Measurements from ENCODE around the gene B4GALT2. TPM values are rescaled to one million over a fixed set of nuclear protein-coding genes. Genes with fewer than 3 reads are reported as not detected.
A peak's percentile ranks its signal among the peaks of the same experiment; 100 is the strongest.

The B4GALT2 gene
- total RNA-seq, 4 donors from 2014 or later: 22.3 to 30.3 (median 24.7) TPM

GRCh38 chr1:43976890-43977289 is 2.1 kb upstream of the B4GALT2 start:
- intact Hi-C loops (cut with DNase I): no loop called here

GRCh38 chr1:43977376-43978263 is 1.4 kb upstream of the B4GALT2 start:
- H3K4me3 ChIP-seq (replicated peaks in 1 of 3): no peak overlapping the region
- no peak overlapping the region for H3K27ac ChIP-seq
- DNase-seq: no peak
- H3K4me1 ChIP-seq: peaks cover 33 to 46% of the 10 kb centered on the region in 2 donors
- H3K9me3 ChIP-seq: no peaks in the 10 kb centered on the region
- H3K27me3 ChIP-seq: no peaks in the 10 kb centered on the region
- intact Hi-C loops (cut with DNase I): no loop called here
- 89 to 96% methylated on average over 9 of the region's 9 CpGs for WGBS, 2 donors
- H3K36me3 ChIP-seq: peaks cover 9 to 14% of the 10 kb centered on the region in 2 donors
- no peak for TF ChIP-seq POLR2A (IDR thresholded peaks at IDR 0.05)
- TF ChIP-seq, protein P1, sequence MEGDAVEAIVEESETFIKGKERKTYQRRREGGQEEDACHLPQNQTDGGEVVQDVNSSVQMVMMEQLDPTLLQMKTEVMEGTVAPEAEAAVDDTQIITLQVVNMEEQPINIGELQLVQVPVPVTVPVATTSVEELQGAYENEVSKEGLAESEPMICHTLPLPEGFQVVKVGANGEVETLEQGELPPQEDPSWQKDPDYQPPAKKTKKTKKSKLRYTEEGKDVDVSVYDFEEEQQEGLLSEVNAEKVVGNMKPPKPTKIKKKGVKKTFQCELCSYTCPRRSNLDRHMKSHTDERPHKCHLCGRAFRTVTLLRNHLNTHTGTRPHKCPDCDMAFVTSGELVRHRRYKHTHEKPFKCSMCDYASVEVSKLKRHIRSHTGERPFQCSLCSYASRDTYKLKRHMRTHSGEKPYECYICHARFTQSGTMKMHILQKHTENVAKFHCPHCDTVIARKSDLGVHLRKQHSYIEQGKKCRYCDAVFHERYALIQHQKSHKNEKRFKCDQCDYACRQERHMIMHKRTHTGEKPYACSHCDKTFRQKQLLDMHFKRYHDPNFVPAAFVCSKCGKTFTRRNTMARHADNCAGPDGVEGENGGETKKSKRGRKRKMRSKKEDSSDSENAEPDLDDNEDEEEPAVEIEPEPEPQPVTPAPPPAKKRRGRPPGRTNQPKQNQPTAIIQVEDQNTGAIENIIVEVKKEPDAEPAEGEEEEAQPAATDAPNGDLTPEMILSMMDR (IDR thresholded peaks at IDR 0.05): no peak

More at GRCh38 chr1:43976890-43977289, 2.1 kb upstream of the B4GALT2 start:
- Histone ChIP-seq H3K9me3 (no peaks in the 10 kb centered on the region), H3K27me3 (no peaks in the 10 kb centered on the region), H3K36me3 (peaks cover 13 to 14% of the 10 kb centered on the region in 2 donors), H3K4me3 (replicated peaks in 1 of 3) (no peak overlapping the region), H3K4me1 (peaks cover 33 to 46% of the 10 kb centered on the region in 2 donors), H3K27ac (no peak overlapping the region)
- DNase-seq: no peak
- 92 to 94% methylated on average over 8 of the region's 8 CpGs for WGBS, 2 donors
- TF ChIP-seq, protein P1 (IDR thresholded peaks at IDR 0.05): no peak
- TF ChIP-seq POLR2A (IDR thresholded peaks at IDR 0.05): no peak

GRCh38 chr1:43978264-43978550 is 803 bp upstream of the B4GALT2 start:
- H3K4me3 ChIP-seq (replicated peaks in 1 of 3): no peak overlapping the region
- 66 to 76% methylated on average over 5 of the region's 5 CpGs for WGBS, 2 donors
- no peak overlapping the region for H3K27ac ChIP-seq
- H3K36me3 ChIP-seq: peaks cover 9 to 14% of the 10 kb centered on the region in 2 donors
- intact Hi-C loops (cut with DNase I): no loop called here
- peaks cover 33 to 46% of the 10 kb centered on the region in 2 donors for H3K4me1 ChIP-seq
- H3K9me3 ChIP-seq: no peaks in the 10 kb centered on the region
- no peak for TF ChIP-seq POLR2A (IDR thresholded peaks at IDR 0.05)
- TF ChIP-seq, protein P1 (IDR thresholded peaks at IDR 0.05): no peak
- H3K27me3 ChIP-seq: no peaks in the 10 kb centered on the region
- DNase-seq: no peak

- Histone ChIP-seq H3K4me3 (replicated peaks in 1 of 3) (peak overlapping the region in 2 of 3 donors; percentile 30 to 52), H3K4me1 (peaks cover 29 to 42% of the 10 kb centered on the region in 2 donors), H3K9me3 (no peaks in the 10 kb centered on the region), H3K36me3 (peaks cover 9 to 14% of the 10 kb centered on the region in 2 donors), H3K27ac (no peak overlapping the region), H3K27me3 (no peaks in the 10 kb centered on the region)
- TF ChIP-seq, protein P1 (IDR thresholded peaks at IDR 0.05): no peak
- TF ChIP-seq POLR2A (IDR thresholded peaks at IDR 0.05): no peak
- DNase-seq: no peak
- no CpG with 5 or more reads among the region's 45 CpGs for WGBS, 2 donors
- intact Hi-C loops (cut with DNase I): no loop called here
These were observed 184 bp downstream of the B4GALT2 start for GRCh38 chr1:43979261-43979527.

GRCh38 chr1:43979528-43980254 is 681 bp downstream of the B4GALT2 start:
- intact Hi-C loops (cut with DNase I): no loop called here
- no peak for TF ChIP-seq POLR2A (IDR thresholded peaks at IDR 0.05)
- TF ChIP-seq, protein P1 (IDR thresholded peaks at IDR 0.05): no peak
- Histone ChIP-seq H3K27me3 (no peaks in the 10 kb centered on the region), H3K9me3 (no peaks in the 10 kb centered on the region), H3K4me1 (peaks cover 27 to 40% of the 10 kb centered on the region in 2 donors), H3K36me3 (peaks cover 9 to 14% of the 10 kb centered on the region in 2 donors), H3K4me3 (replicated peaks in 1 of 3) (peak overlapping the region in 2 of 3 donors; percentile 30 to 52), H3K27ac (no peak overlapping the region)
- 0 to 16% methylated on average over 3 to 5 of the region's 45 CpGs for WGBS, 2 donors
- DNase-seq: peak; percentile 41 to 46
